Vagina (tissue), 2 donors: ENCODE data around the gene ZNF469. TPM values are rescaled to one million over a fixed set of nuclear protein-coding genes. Genes with fewer than 3 reads are reported as not detected.

Source experiments
- DNase-seq, 2 donors: peaks; one replicate each; pipeline ENCODE4 v3.0.0-alpha.2; 2017; ENCODE audit errors: extremely low spot score in 2 of 2
- H3K27ac ChIP-seq: fragments of 200-600 bp; sonication (generic); one replicate; pipeline ENCODE4 v1.5.1; 2019
- H3K27me3 ChIP-seq: fragments of 200-600 bp; sonication (generic); one replicate; pipeline ENCODE4 v1.5.1; 2019
- H3K36me3 ChIP-seq, 2 donors: fragments of 200-600 bp; sonication (generic); one replicate each; pipeline ENCODE4 v1.5.1; 2017 to 2019
- H3K4me1 ChIP-seq: fragments of 200-600 bp; sonication (generic); one replicate; pipeline ENCODE4 v1.5.1; 2019
- H3K4me3 ChIP-seq, 2 donors: fragments of 200-600 bp; sonication (generic); 1 replicate in 1 of 2; 2 replicates in 1 of 2; pipeline ENCODE4 v1.5.1; 2016 to 2019
- H3K9me3 ChIP-seq: fragments of 200-600 bp; sonication (generic); one replicate; pipeline ENCODE4 v1.5.1; 2019
- CTCF ChIP-seq, 3 experiments: fragments of 450-650 bp in 2 of 3; fragments of 200-600 bp in 1 of 3; sonication (generic) in 1 of 3; IDR thresholded peaks; one replicate each; pipeline ENCODE4 v1.5.1; 2017 to 2019; ENCODE audit warnings: antibody characterized with exemption in 3 of 3, mild to moderate bottlenecking in 2 of 3, moderate library complexity in 2 of 3
- POLR2A ChIP-seq, 2 donors: fragments of 450-650 bp; IDR thresholded peaks; one replicate each; pipeline ENCODE4 v1.6.1; 2017; ENCODE audit warnings: antibody characterized with exemption in 2 of 2, mild to moderate bottlenecking in 2 of 2, moderate library complexity in 2 of 2
- POLR2AphosphoS5 ChIP-seq, 2 donors: sonication (generic); formaldehyde crosslinking; IDR thresholded peaks; one replicate each; pipeline ENCODE4 v1.9.0; 2017; ENCODE audit warnings: antibody characterized with exemption in 2 of 2, mild to moderate bottlenecking in 2 of 2, low read depth in 1 of 2; ENCODE audit not compliant: insufficient read depth in 1 of 2
- intact Hi-C: fragments of 100-400 bp; cut with DNase I; formaldehyde crosslinking; loops from one replicate; pipeline ENCODE4 v1.15.1; 2023
- total RNA-seq: library from RNA; depleted of rRNA; stranded (reverse); fragments of >200 nt; gene quantifications from one replicate; pipeline ENCODE4 v1.2.3, GENCODE V29; 2016

Gene ZNF469
- total RNA-seq, 1 donor from 2014 or later, result 2.2 TPM

GRCh38 chr16:88400186-88400585 lies 17.4 kb downstream of the ZNF469 start:
- peaks cover 7% of the 10 kb centered on the region for H3K4me1 ChIP-seq
- H3K27me3 ChIP-seq, result no peaks in the 10 kb centered on the region
- no peak for TF ChIP-seq CTCF (IDR thresholded peaks at IDR 0.05)
- no peak for TF ChIP-seq POLR2AphosphoS5 (IDR thresholded peaks at IDR 0.05; ENCODE audit: insufficient read depth in 1 of 2, low read depth in 1 of 2)
- TF ChIP-seq POLR2A (IDR thresholded peaks at IDR 0.05), result no peak
- no peak overlapping the region for H3K4me3 ChIP-seq
- H3K9me3 ChIP-seq, result no peaks in the 10 kb centered on the region
- no peak for DNase-seq
- intact Hi-C loops, result no loop called here
- no peaks in the 10 kb centered on the region for H3K36me3 ChIP-seq
- no peak overlapping the region for H3K27ac ChIP-seq

GRCh38 chr16:88401604-88402246 lies 19.0 kb downstream of the ZNF469 start:
- intact Hi-C loops, result no loop called here
- H3K9me3 ChIP-seq, result no peaks in the 10 kb centered on the region
- DNase-seq, result no peak
- TF ChIP-seq POLR2A (IDR thresholded peaks at IDR 0.05), result no peak
- no peak for TF ChIP-seq POLR2AphosphoS5 (IDR thresholded peaks at IDR 0.05; ENCODE audit: insufficient read depth in 1 of 2, low read depth in 1 of 2)
- no peak for TF ChIP-seq CTCF (IDR thresholded peaks at IDR 0.05)
- no peak overlapping the region for H3K4me3 ChIP-seq
- no peaks in the 10 kb centered on the region for H3K27me3 ChIP-seq
- no peak overlapping the region for H3K27ac ChIP-seq
- H3K36me3 ChIP-seq, result no peaks in the 10 kb centered on the region
- peaks cover 22% of the 10 kb centered on the region for H3K4me1 ChIP-seq

GRCh38 chr16:88402551-88403240 lies 19.9 kb downstream of the ZNF469 start:
- TF ChIP-seq POLR2AphosphoS5 (IDR thresholded peaks at IDR 0.05; ENCODE audit: insufficient read depth in 1 of 2, low read depth in 1 of 2) (no peak), CTCF (IDR thresholded peaks at IDR 0.05) (no peak), POLR2A (IDR thresholded peaks at IDR 0.05) (no peak)
- Histone ChIP-seq H3K4me1 (peaks cover 25% of the 10 kb centered on the region), H3K27me3 (no peaks in the 10 kb centered on the region), H3K4me3 (no peak overlapping the region), H3K36me3 (no peaks in the 10 kb centered on the region), H3K27ac (no peak overlapping the region), H3K9me3 (no peaks in the 10 kb centered on the region)
- DNase-seq, result no peak
- intact Hi-C loops, result no loop called here

GRCh38 chr16:88403794-88404581 lies 21.2 kb downstream of the ZNF469 start:
- intact Hi-C loops, result no loop called here
- H3K36me3 ChIP-seq, result no peaks in the 10 kb centered on the region
- H3K9me3 ChIP-seq, result no peaks in the 10 kb centered on the region
- H3K27me3 ChIP-seq, result no peaks in the 10 kb centered on the region
- no peak for DNase-seq
- no peak overlapping the region for H3K4me3 ChIP-seq
- no peak overlapping the region for H3K27ac ChIP-seq
- peaks cover 25% of the 10 kb centered on the region for H3K4me1 ChIP-seq
- TF ChIP-seq POLR2AphosphoS5 (IDR thresholded peaks at IDR 0.05; ENCODE audit: insufficient read depth in 1 of 2, low read depth in 1 of 2) (no peak), CTCF (IDR thresholded peaks at IDR 0.05) (no peak)
